Peyer's patch (tissue), 4 donors: ENCODE measurements around the gene TAF3.

Experiments
- CTCF ChIP-seq, 6 experiments: fragments of 450-650 bp in 4 of 6; fragments of 200-600 bp in 2 of 6; sonication (generic) in 1 of 6; IDR thresholded peaks; one replicate each; pipeline ENCODE4 v1.5.1; 2017 to 2019; ENCODE audit warnings: antibody characterized with exemption in 6 of 6, mild to moderate bottlenecking in 3 of 6, moderate library complexity in 1 of 6
- POLR2A ChIP-seq, 2 donors: fragments of 450-650 bp; IDR thresholded peaks; one replicate each; pipeline ENCODE4 v1.5.1; 2017; ENCODE audit warnings: antibody characterized with exemption in 2 of 2, mild to moderate bottlenecking in 2 of 2, moderate library complexity in 2 of 2

GRCh38 chr10:7965457-7965856 lies 147.2 kb downstream of the TAF3 start:
- TF ChIP-seq POLR2A (IDR thresholded peaks at IDR 0.05) (no peak), CTCF (IDR thresholded peaks at IDR 0.05) (no peak)
